Measurements from ENCODE around the gene CABLES1. TPM values are rescaled to one million over a fixed set of nuclear protein-coding genes. Genes with fewer than 3 reads are reported as not detected.

The CABLES1 gene
- total RNA-seq, 2 experiments from 2014 or later, result 3.7 to 3.8 TPM

GRCh38 chr18:23188068-23188760 is 52.9 kb downstream of the CABLES1 start:
- ChIA-PET CTCF (no interaction called here), POLR2A (no interaction called here)
- ATAC-seq (no peak), DNase-seq (no peak)
- no peaks in the 10 kb centered on the region for H3K9me3 Mint-ChIP-seq (ENCODE audit: low read depth)
- H3K36me3 Mint-ChIP-seq (ENCODE audit: low read depth), result no peaks in the 10 kb centered on the region
- H3K27ac Mint-ChIP-seq, result no peak overlapping the region
- peaks cover 10% of the 10 kb centered on the region for H3K4me1 Mint-ChIP-seq
- no peak overlapping the region for H3K4me3 Mint-ChIP-seq
- no peaks in the 10 kb centered on the region for H3K27me3 Mint-ChIP-seq
- intact Hi-C loops (cut with DNase I, micrococcal nuclease), result no loop called here

GRCh38 chr18:23189099-23189498 is 53.8 kb downstream of the CABLES1 start:
- no peak for DNase-seq
- POLR2A ChIA-PET, result no interaction called here
- H3K27me3 Mint-ChIP-seq, result no peaks in the 10 kb centered on the region
- H3K4me3 Mint-ChIP-seq, result no peak overlapping the region
- intact Hi-C loops (cut with DNase I, micrococcal nuclease), result no loop called here
- peaks cover 10% of the 10 kb centered on the region for H3K4me1 Mint-ChIP-seq
- H3K36me3 Mint-ChIP-seq (ENCODE audit: low read depth), result no peaks in the 10 kb centered on the region
- CTCF ChIA-PET, result no interaction called here
- H3K27ac Mint-ChIP-seq, result no peak overlapping the region
- no peaks in the 10 kb centered on the region for H3K9me3 Mint-ChIP-seq (ENCODE audit: low read depth)
- ATAC-seq, result no peak

GRCh38 chr18:23189768-23190661 is 54.7 kb downstream of the CABLES1 start:
- Mint-ChIP-seq H3K4me3 (no peak overlapping the region), H3K27ac (no peak overlapping the region), H3K9me3 (ENCODE audit: low read depth) (no peaks in the 10 kb centered on the region), H3K4me1 (peaks cover 10% of the 10 kb centered on the region), H3K36me3 (ENCODE audit: low read depth) (no peaks in the 10 kb centered on the region), H3K27me3 (no peaks in the 10 kb centered on the region)
- ATAC-seq (no peak), DNase-seq (no peak)
- POLR2A ChIA-PET, result no interaction called here
- CTCF ChIA-PET, result no interaction called here
- intact Hi-C loops (cut with DNase I, micrococcal nuclease), result no loop called here

GRCh38 chr18:23191232-23191631 is 55.9 kb downstream of the CABLES1 start:
- ChIA-PET POLR2A (no interaction called here), CTCF (interaction anchor here (0.9 kb wide), 1 partner anchor 54 kb away, joined by 3 read pairs; no protein-coding TSS in a partner anchor)
- Mint-ChIP-seq H3K36me3 (ENCODE audit: low read depth) (no peaks in the 10 kb centered on the region), H3K4me3 (no peak overlapping the region), H3K27me3 (no peaks in the 10 kb centered on the region), H3K27ac (no peak overlapping the region), H3K4me1 (peaks cover 10% of the 10 kb centered on the region), H3K9me3 (ENCODE audit: low read depth) (no peaks in the 10 kb centered on the region)
- ATAC-seq (no peak), DNase-seq (no peak)
- intact Hi-C loops (cut with DNase I, micrococcal nuclease), result no loop called here

GRCh38 chr18:23193742-23194141 is 58.5 kb downstream of the CABLES1 start:
- ATAC-seq (no peak), DNase-seq (no peak)
- Mint-ChIP-seq H3K4me1 (peaks cover 10% of the 10 kb centered on the region), H3K27me3 (no peaks in the 10 kb centered on the region), H3K36me3 (ENCODE audit: low read depth) (no peaks in the 10 kb centered on the region), H3K27ac (no peak overlapping the region), H3K4me3 (no peak overlapping the region), H3K9me3 (ENCODE audit: low read depth) (no peaks in the 10 kb centered on the region)
- intact Hi-C loops (cut with DNase I, micrococcal nuclease), result no loop called here
- POLR2A ChIA-PET, result no interaction called here
- CTCF ChIA-PET, result interaction anchor here (0.6 to 1.1 kb wide), 3 partner anchors 15 to 259 kb away, joined by 3 read pairs; no protein-coding TSS in a partner anchor

GRCh38 chr18:23194155-23194996 is 59.1 kb downstream of the CABLES1 start:
- H3K4me3 Mint-ChIP-seq, result no peak overlapping the region
- no peak overlapping the region for H3K27ac Mint-ChIP-seq
- ATAC-seq, result no peak
- no peaks in the 10 kb centered on the region for H3K36me3 Mint-ChIP-seq (ENCODE audit: low read depth)
- H3K9me3 Mint-ChIP-seq (ENCODE audit: low read depth), result no peaks in the 10 kb centered on the region
- ChIA-PET POLR2A (no interaction called here), CTCF (interaction anchor here (1.1 kb wide), 1 partner anchor 14 kb away, joined by 3 read pairs; no protein-coding TSS in a partner anchor)
- peaks cover 10% of the 10 kb centered on the region for H3K4me1 Mint-ChIP-seq
- intact Hi-C loops (cut with DNase I, micrococcal nuclease), result no loop called here
- H3K27me3 Mint-ChIP-seq, result no peaks in the 10 kb centered on the region
- DNase-seq, result no peak

GRCh38 chr18:23194997-23195957 is 60.0 kb downstream of the CABLES1 start:
- H3K9me3 Mint-ChIP-seq (ENCODE audit: low read depth), result no peaks in the 10 kb centered on the region
- no peaks in the 10 kb centered on the region for H3K36me3 Mint-ChIP-seq (ENCODE audit: low read depth)
- ATAC-seq (no peak), DNase-seq (no peak)
- intact Hi-C loops (cut with DNase I, micrococcal nuclease), result no loop called here
- no peak overlapping the region for H3K27ac Mint-ChIP-seq
- ChIA-PET CTCF (interaction anchor here (0.8 kb wide), 1 partner anchor 164 kb away, joined by 3 read pairs; no protein-coding TSS in a partner anchor), POLR2A (no interaction called here)
- no peak overlapping the region for H3K4me3 Mint-ChIP-seq
- peaks cover 10% of the 10 kb centered on the region for H3K4me1 Mint-ChIP-seq
- H3K27me3 Mint-ChIP-seq, result no peaks in the 10 kb centered on the region

- no peak for DNase-seq
- POLR2A ChIA-PET, result no interaction called here
- no peak for ATAC-seq
- intact Hi-C loops (cut with DNase I, micrococcal nuclease), result no loop called here
- Mint-ChIP-seq H3K27me3 (no peaks in the 10 kb centered on the region), H3K4me1 (peaks cover 10% of the 10 kb centered on the region), H3K27ac (no peak overlapping the region), H3K4me3 (no peak overlapping the region), H3K9me3 (ENCODE audit: low read depth) (no peaks in the 10 kb centered on the region), H3K36me3 (ENCODE audit: low read depth) (no peaks in the 10 kb centered on the region)
- CTCF ChIA-PET, result interaction anchor here (0.6 to 0.7 kb wide), 3 partner anchors 260 to 865 kb away, joined by 3 to 4 read pairs (median 3); no protein-coding TSS in a partner anchor
Observed at GRCh38 chr18:23196119-23197007, 61.1 kb downstream of the CABLES1 start.

GRCh38 chr18:23198217-23198845 is 63.0 kb downstream of the CABLES1 start:
- ChIA-PET CTCF (no interaction called here), POLR2A (no interaction called here)
- H3K4me1 Mint-ChIP-seq, result peaks cover 6% of the 10 kb centered on the region
- H3K4me3 Mint-ChIP-seq, result no peak overlapping the region
- peaks cover 9% of the 10 kb centered on the region for H3K27me3 Mint-ChIP-seq
- no peak overlapping the region for H3K27ac Mint-ChIP-seq
- H3K36me3 Mint-ChIP-seq (ENCODE audit: low read depth), result no peaks in the 10 kb centered on the region
- H3K9me3 Mint-ChIP-seq (ENCODE audit: low read depth), result no peaks in the 10 kb centered on the region
- DNase-seq, result no peak
- intact Hi-C loops (cut with DNase I, micrococcal nuclease), result no loop called here
- ATAC-seq, result no peak

- ATAC-seq, result no peak
- Mint-ChIP-seq H3K4me1 (peaks cover 13% of the 10 kb centered on the region), H3K36me3 (ENCODE audit: low read depth) (peaks cover 1% of the 10 kb centered on the region), H3K9me3 (ENCODE audit: low read depth) (peaks cover 5% of the 10 kb centered on the region), H3K27ac (no peak overlapping the region), H3K4me3 (no peak overlapping the region), H3K27me3 (peaks cover 9% of the 10 kb centered on the region)
- POLR2A ChIA-PET, result no interaction called here
- DNase-seq, result no peak
- CTCF ChIA-PET, result no interaction called here
- intact Hi-C loops (cut with DNase I, micrococcal nuclease), result no loop called here
Observed at GRCh38 chr18:23200756-23201155, 65.5 kb downstream of the CABLES1 start.
